ENCODE measurements around the gene LDB1. TPM values are rescaled to one million over a fixed set of nuclear protein-coding genes. Genes with fewer than 3 reads are reported as not detected.

LDB1 gene
- polyA plus RNA-seq, 1 donor = 62.4 TPM

GRCh38 chr10:102059987-102060386, 60.2 kb downstream of the LDB1 start:
- H3K4me3 ChIP-seq (ENCODE audit: low read length) = no peak overlapping the region
- H3K9me3 ChIP-seq (ENCODE audit: control insufficient read depth, low read depth, low read length) = no peaks in the 10 kb centered on the region
- no peaks in the 10 kb centered on the region for H3K27me3 ChIP-seq (ENCODE audit: control insufficient read depth, insufficient read depth, low read length)
- no peaks in the 10 kb centered on the region for H3K36me3 ChIP-seq (ENCODE audit: control insufficient read depth, insufficient read depth, low read length)
- no peaks in the 10 kb centered on the region for H3K4me1 ChIP-seq (ENCODE audit: control insufficient read depth, insufficient read depth, low read length)
- no peak for DNase-seq
- H3K27ac ChIP-seq (ENCODE audit: low read length) = no peak overlapping the region

Other genes with a start within 250 kb of the LDB1 start
- 19.3 TPM for gene ARMH3, start 64.2 kb downstream of the LDB1 start, polyA plus RNA-seq
- gene HPS6, start 55.0 kb downstream of the LDB1 start, polyA plus RNA-seq = 17.9 TPM
- 33.9 TPM for gene PPRC1, start 12.7 kb upstream of the LDB1 start, polyA plus RNA-seq
- 68.3 TPM for gene NOLC1, start 32.0 kb upstream of the LDB1 start, polyA plus RNA-seq
- 0.12 TPM for gene ELOVL3, start 105.9 kb upstream of the LDB1 start, polyA plus RNA-seq
- gene PITX3, start 121.1 kb upstream of the LDB1 start, polyA plus RNA-seq = not detected
- gene GBF1, start 125.2 kb upstream of the LDB1 start, polyA plus RNA-seq = 44.0 TPM

Data from large intestine (tissue), 3 donors.